IMR-90 (cell line): ENCODE results near the gene PLEKHG4. TPM values are rescaled to one million over a fixed set of nuclear protein-coding genes. Genes with fewer than 3 reads are reported as not detected.

Experiments used
- ATAC-seq: fragments of 200-7000 bp; cut with Tn5 transposase; 2 replicates; pipeline ENCODE4 v1.9.1; 2020; ENCODE audit warnings: low read depth, mild to moderate bottlenecking, moderate library complexity
- BruUV-seq: library from RNA; stranded (reverse); fragments of 400-500 nt; replicated peaks from 2 replicates; lab custom pipeline; 2021; lab: Mats Ljungman, UMichigan
- CTCF ChIA-PET: fragments of 300-600 bp; formaldehyde crosslinking; extraction: SDS; loops from one replicate; lab custom pipeline; 2021; ENCODE audit warnings: antibody characterized with exemption; lab: Yijun Ruan, JAX
- POLR2A ChIA-PET: fragments of 300-600 bp; sonication (Branson Sonifier 250); formaldehyde crosslinking; loops from one replicate; lab custom pipeline; 2022; ENCODE audit warnings: antibody characterized with exemption; ENCODE audit not compliant: unreplicated experiment; lab: Charles Lee
- DNase-seq: peaks from one replicate; pipeline ENCODE4 v3.0.0; 2013
- H2AFZ ChIP-seq: replicated peaks from 2 replicates; pipeline ENCODE3; 2013; ENCODE audit warnings: low read length, mild to moderate bottlenecking; ENCODE audit not compliant: poor library complexity
- H2AK5ac ChIP-seq: 2 replicates; pipeline ENCODE4 v1.6.1; 2013; ENCODE audit warnings: low read depth, low read length, inconsistent platforms
- H2AK9ac ChIP-seq: replicated peaks from 2 replicates; pipeline ENCODE3; 2013; ENCODE audit warnings: mild to moderate bottlenecking, low read depth, low read length, moderate library complexity; ENCODE audit not compliant: poor library complexity
- H2BK120ac ChIP-seq: 2 replicates; pipeline ENCODE4 v1.6.1; 2013; ENCODE audit warnings: low read depth, low read length, inconsistent platforms
- H2BK15ac ChIP-seq: 3 replicates; pipeline ENCODE4 v1.6.1; 2013; ENCODE audit warnings: low read depth, low read length, inconsistent platforms
- H2BK20ac ChIP-seq: 2 replicates; pipeline ENCODE4 v1.6.1; 2013; ENCODE audit warnings: low read depth, mild to moderate bottlenecking, inconsistent platforms, low read length, moderate library complexity
- H2BK5ac ChIP-seq: 2 replicates; pipeline ENCODE4 v1.6.1; 2013; ENCODE audit warnings: mild to moderate bottlenecking, low read depth, low read length, inconsistent platforms; ENCODE audit not compliant: poor library complexity, severe bottlenecking
- H3K14ac ChIP-seq: replicated peaks from 2 replicates; pipeline ENCODE4 v1.6.1; 2013; ENCODE audit warnings: low read depth, low read length, inconsistent platforms
- H3K18ac ChIP-seq: 2 replicates; pipeline ENCODE4 v1.6.1; 2013; ENCODE audit warnings: low read depth, low read length, control low read depth
- H3K23ac ChIP-seq: 2 replicates; pipeline ENCODE4 v1.6.1; 2013; ENCODE audit warnings: low read depth, low read length, inconsistent platforms
- H3K27ac ChIP-seq: 2 replicates; pipeline ENCODE4 v1.5.1; 2013; ENCODE audit warnings: mild to moderate bottlenecking, control low read depth, low read length; ENCODE audit not compliant: insufficient read depth
- H3K27me3 ChIP-seq: 2 replicates; pipeline ENCODE4 v1.6.1; 2013; ENCODE audit warnings: low read length; ENCODE audit not compliant: control insufficient read depth, insufficient read depth
- H3K36me3 ChIP-seq: 2 replicates; pipeline ENCODE4 v1.6.1; 2013; ENCODE audit warnings: low read length, mixed read lengths; ENCODE audit not compliant: control insufficient read depth, insufficient read depth
- H3K4ac ChIP-seq: 2 replicates; pipeline ENCODE4 v1.6.1; 2013; ENCODE audit warnings: low read depth, low read length, inconsistent platforms
- H3K4me1 ChIP-seq: 2 replicates; pipeline ENCODE4 v1.6.1; 2013; ENCODE audit warnings: low read length, mixed read lengths; ENCODE audit not compliant: control insufficient read depth, insufficient read depth
- H3K4me2 ChIP-seq: 2 replicates; pipeline ENCODE4 v1.6.1; 2013; ENCODE audit warnings: low read depth, mild to moderate bottlenecking, control low read depth, low read length, moderate library complexity
- H3K4me3 ChIP-seq: 2 replicates; pipeline ENCODE4 v1.5.1; 2013; ENCODE audit warnings: low read depth, mild to moderate bottlenecking, control low read depth, low read length, moderate library complexity; ENCODE audit not compliant: insufficient read depth
- H3K56ac ChIP-seq: 2 replicates; pipeline ENCODE4 v1.6.1; 2013; ENCODE audit warnings: low read length, inconsistent platforms; ENCODE audit not compliant: insufficient read depth; ENCODE audit errors: extremely low read depth
- H3K79me1 ChIP-seq, 2 experiments: 2 replicates each; pipeline ENCODE4 v1.6.1; 2013; ENCODE audit warnings: low read length in 2 of 2, inconsistent platforms in 1 of 2, low read depth in 1 of 2
- H3K9ac ChIP-seq: 2 replicates; pipeline ENCODE4 v1.6.1; 2013; ENCODE audit warnings: low read depth, low read length, control low read depth
- H3K9me1 ChIP-seq: 2 replicates; pipeline ENCODE4 v1.6.1; 2013; ENCODE audit warnings: low read length, inconsistent platforms; ENCODE audit not compliant: insufficient read depth
- H3K9me3 ChIP-seq: 2 replicates; pipeline ENCODE4 v1.6.1; 2013; ENCODE audit warnings: low read length; ENCODE audit not compliant: control insufficient read depth, insufficient read depth
- H4K20me1 ChIP-seq: 2 replicates; pipeline ENCODE4 v1.6.1; 2013; ENCODE audit warnings: low read length, inconsistent platforms; ENCODE audit not compliant: insufficient read depth
- H4K5ac ChIP-seq: 2 replicates; pipeline ENCODE4 v1.6.1; 2013; ENCODE audit warnings: mild to moderate bottlenecking, low read depth, low read length, control low read depth
- H4K8ac ChIP-seq, 2 experiments: 2 replicates each; pipeline ENCODE4 v1.6.1; 2013; ENCODE audit warnings: low read depth in 2 of 2, low read length in 2 of 2, control low read depth in 1 of 2, inconsistent platforms in 1 of 2
- H4K91ac ChIP-seq: 2 replicates; pipeline ENCODE4 v1.6.1; 2013; ENCODE audit warnings: low read depth, low read length, inconsistent platforms; ENCODE audit not compliant: insufficient read depth
- CEBPB ChIP-seq: IDR thresholded peaks from 2 replicates; pipeline ENCODE4 v1.6.1; 2012; ENCODE audit warnings: low read depth, low read length, improper control_type of control experiment
- CHD1 ChIP-seq: IDR thresholded peaks from 2 replicates; pipeline ENCODE4 v1.6.1; 2012; ENCODE audit warnings: low read depth, low read length, improper control_type of control experiment
- MAFK ChIP-seq: IDR thresholded peaks from 2 replicates; pipeline ENCODE4 v1.6.1; 2012; ENCODE audit warnings: low read depth, low read length, improper control_type of control experiment
- MAZ ChIP-seq: IDR thresholded peaks from 2 replicates; pipeline ENCODE4 v1.6.1; 2012; ENCODE audit warnings: low read depth, mild to moderate bottlenecking, low read length, improper control_type of control experiment, moderate library complexity, borderline replicate concordance
- MXI1 ChIP-seq: IDR thresholded peaks from 2 replicates; pipeline ENCODE4 v1.6.1; 2012; ENCODE audit warnings: low read depth, mild to moderate bottlenecking, low read length, moderate library complexity, borderline replicate concordance
- RCOR1 ChIP-seq: IDR thresholded peaks from 2 replicates; pipeline ENCODE4 v1.6.1; 2012; ENCODE audit warnings: mild to moderate bottlenecking, low read length, improper control_type of control experiment; ENCODE audit not compliant: insufficient replicate concordance
- RFX5 ChIP-seq: IDR thresholded peaks from 2 replicates; pipeline ENCODE4 v1.8.0; 2012; ENCODE audit warnings: low read depth, mild to moderate bottlenecking, low read length, moderate library complexity
- USF2 ChIP-seq: fragments of 150-350 bp; IDR thresholded peaks from 2 replicates; pipeline ENCODE4 v1.6.1; 2017; ENCODE audit warnings: mild to moderate bottlenecking, antibody characterized with exemption, low read length, low read depth
- WGBS, 2 experiments: methylation state at CpG; one replicate each; pipeline versions ENCODE4 v1.1.5 to v1.1.7; 2013; ENCODE audit warnings: missing lambda C conversion rate in 2 of 2; ENCODE audit not compliant: insufficient read length in 1 of 2; ENCODE audit errors: extremely low coverage in 2 of 2; 5-methylcytosine and 5-hydroxymethylcytosine counted together
- dilution Hi-C: fragments of 300-500 bp; cut with HindIII; formaldehyde crosslinking; loops from one replicate; pipeline ENCODE4 v1.14.3; 2018; ENCODE audit warnings: low sequenced_read_pairs; ENCODE audit not compliant: unreplicated experiment
- in situ Hi-C: fragments of 300-500 bp; cut with MboI; formaldehyde crosslinking; loops from 3 replicates; pipeline ENCODE4 v1.14.3; 2019; ENCODE audit warnings: low sequenced_read_pairs, inconsistent platforms, mixed read lengths
- intact Hi-C: fragments of 100-400 bp; cut with micrococcal nuclease; formaldehyde crosslinking; loops from 2 replicates; pipeline ENCODE4 v1.10.0; 2022
- polyA plus RNA-seq, 3 experiments: library from polyadenylated mRNA; depleted of rRNA; stranded (reverse); fragments of >200 nt; gene quantifications; 2 replicates each; pipeline ENCODE4 v1.2.3, GENCODE V29; 2012; ENCODE audit warnings: low replicate concordance in 1 of 3
- total RNA-seq: library from RNA; depleted of rRNA; stranded (reverse); fragments of >200 nt; gene quantifications from 2 replicates; pipeline ENCODE4 v1.2.3, GENCODE V29; 2012

PLEKHG4 gene
- total and polyA plus RNA-seq, 2 of the 4 experiments (the other 2 are of a cell fraction) = 14.0 to 50.7 TPM

- no peak overlapping the region; the same call in 2 of the 3 replicates for H2BK15ac ChIP-seq
- BruUV-seq = no TSS peak
- peaks cover 16% of the 10 kb centered on the region for H3K9me1 ChIP-seq
- H4K20me1 ChIP-seq = no peaks in the 10 kb centered on the region; the same call in 1 of the 2 replicates
- CTCF ChIA-PET = no interaction called here
- DNase-seq = no peak
- H3K18ac ChIP-seq = no peak overlapping the region
- no peak overlapping the region for H4K91ac ChIP-seq
- TF ChIP-seq CHD1 = no peak
- no peak for TF ChIP-seq RCOR1
- no peak for TF ChIP-seq MAFK
- TF ChIP-seq RFX5 = no peak
- TF ChIP-seq MXI1 = no peak
- TF ChIP-seq MAZ = no peak
- no peak for TF ChIP-seq USF2
- TF ChIP-seq CEBPB = no peak
- H2BK20ac ChIP-seq = no peak overlapping the region
- POLR2A ChIA-PET = no interaction called here
- H3K79me1 ChIP-seq = no peaks in the 10 kb centered on the region
- no peak for ATAC-seq
- intact Hi-C loops (no loop called here), dilution Hi-C loops (no loop called here), in situ Hi-C loops (no loop called here)
- no peaks in the 10 kb centered on the region for H3K27me3 ChIP-seq
- no peak overlapping the region for H2AK9ac ChIP-seq
- no peak overlapping the region for H4K5ac ChIP-seq
- H3K9me3 ChIP-seq = no peaks in the 10 kb centered on the region
- no peak overlapping the region for H3K9ac ChIP-seq
- no peaks in the 10 kb centered on the region for H3K36me3 ChIP-seq
- H3K4ac ChIP-seq = no peak overlapping the region
- no peak overlapping the region for H2AFZ ChIP-seq
- WGBS, 2 experiments = 94% methylated on average over 5 of the region's 9 CpGs; no CpG with 5 or more reads in 1 of the 2 experiments
- 0 out of 2 replicates have a peak overlapping the region, but pooled peaks have one; percentile 4 for H2BK120ac ChIP-seq
- no peak overlapping the region for H3K23ac ChIP-seq
- H3K4me3 ChIP-seq = no peak overlapping the region
- H3K14ac ChIP-seq = no peak overlapping the region
- peaks cover 30% of the 10 kb centered on the region for H3K4me1 ChIP-seq
- no peak overlapping the region for H2BK5ac ChIP-seq
- no peak overlapping the region for H4K8ac ChIP-seq
- no peak overlapping the region for H3K4me2 ChIP-seq
- no peak overlapping the region for H3K27ac ChIP-seq
- H3K56ac ChIP-seq = no peak overlapping the region
- peak overlapping the region; percentile 33; the same call in 1 of the 2 replicates for H2AK5ac ChIP-seq
Observed at GRCh38 chr16:67298277-67298676, 18.9 kb downstream of the PLEKHG4 start.
